BE2C (cell line): Measurements from ENCODE around the gene HIPK1.

Source experiments
- DNase-seq: peaks from one replicate; pipeline ENCODE4 v3.0.0-alpha.2; 2020
- H3K27me3 ChIP-seq: fragments of 250-450 bp; sonication (Bioruptor Pico); 2 replicates; pipeline ENCODE4 v1.5.1; 2020; ENCODE audit warnings: mild to moderate bottlenecking
- H3K36me3 ChIP-seq: fragments of 250-450 bp; sonication (Bioruptor Pico); 2 replicates; pipeline ENCODE4 v1.5.1; 2020; ENCODE audit warnings: mild to moderate bottlenecking
- H3K4me1 ChIP-seq: fragments of 250-450 bp; sonication (Bioruptor Pico); 2 replicates; pipeline ENCODE4 v1.5.1; 2020
- H3K4me3 ChIP-seq: 2 replicates; pipeline ENCODE4 v1.5.1; 2011; ENCODE audit warnings: low read depth, low read length
- H3K9me3 ChIP-seq: fragments of 250-450 bp; sonication (Bioruptor Pico); 2 replicates; pipeline ENCODE4 v1.5.1; 2020
- CTCF ChIP-seq: IDR thresholded peaks from 2 replicates; pipeline ENCODE4 v1.5.1; 2012; ENCODE audit warnings: mild to moderate bottlenecking, low read depth, low read length

HIPK1 gene

GRCh38 chr1:113995382-113995781, 66.3 kb downstream of the HIPK1 start:
- Histone ChIP-seq H3K9me3 (no peaks in the 10 kb centered on the region; the same call in 1 of the 2 replicates), H3K4me1 (peaks cover 5% of the 10 kb centered on the region), H3K27me3 (no peaks in the 10 kb centered on the region), H3K4me3 (no peak overlapping the region), H3K36me3 (no peaks in the 10 kb centered on the region)
- DNase-seq, result no peak
- no peak for TF ChIP-seq CTCF

GRCh38 chr1:113998361-113998760, 69.2 kb downstream of the HIPK1 start:
- Histone ChIP-seq H3K9me3 (no peaks in the 10 kb centered on the region; the same call in 1 of the 2 replicates), H3K27me3 (no peaks in the 10 kb centered on the region), H3K4me3 (no peak overlapping the region), H3K4me1 (peaks cover 5% of the 10 kb centered on the region; the same call in 1 of the 2 replicates), H3K36me3 (no peaks in the 10 kb centered on the region)
- no peak for TF ChIP-seq CTCF
- DNase-seq, result no peak

- no peaks in the 10 kb centered on the region; the same call in 1 of the 2 replicates for H3K9me3 ChIP-seq
- no peak for DNase-seq
- TF ChIP-seq CTCF, result no peak
- no peaks in the 10 kb centered on the region for H3K36me3 ChIP-seq
- no peaks in the 10 kb centered on the region for H3K27me3 ChIP-seq
- no peak overlapping the region for H3K4me3 ChIP-seq
- H3K4me1 ChIP-seq, result peaks cover 5% of the 10 kb centered on the region; the same call in 1 of the 2 replicates
Observed at GRCh38 chr1:113999233-113999632, 70.1 kb downstream of the HIPK1 start.

- Histone ChIP-seq H3K4me1 (peaks cover 5% of the 10 kb centered on the region; the same call in 1 of the 2 replicates), H3K36me3 (no peaks in the 10 kb centered on the region), H3K27me3 (no peaks in the 10 kb centered on the region), H3K9me3 (no peaks in the 10 kb centered on the region; the same call in 1 of the 2 replicates), H3K4me3 (no peak overlapping the region)
- TF ChIP-seq CTCF, result no peak
- no peak for DNase-seq
Observed at GRCh38 chr1:113999799-114000198, 70.7 kb downstream of the HIPK1 start.

GRCh38 chr1:114000406-114000805, 71.3 kb downstream of the HIPK1 start:
- H3K4me1 ChIP-seq, result peaks cover 5% of the 10 kb centered on the region; the same call in 1 of the 2 replicates

More at GRCh38 chr1:114000406-114000805, 71.3 kb downstream of the HIPK1 start:
- H3K27me3 ChIP-seq, result no peaks in the 10 kb centered on the region
- no peaks in the 10 kb centered on the region for H3K36me3 ChIP-seq
- no peak for TF ChIP-seq CTCF
- DNase-seq, result no peak
- H3K9me3 ChIP-seq, result no peaks in the 10 kb centered on the region; the same call in 1 of the 2 replicates
- H3K4me3 ChIP-seq, result no peak overlapping the region
